Measurements from ENCODE around the gene SLC6A18.

- TF ChIP-seq EZH2phosphoT487 (IDR thresholded peaks at IDR 0.05; ENCODE audit: borderline replicate concordance, low read length) (no peak), CTCF (IDR thresholded peaks at IDR 0.05; ENCODE audit: low read depth, low read length, poor library complexity, severe bottlenecking) (no peak)
These were observed 30.8 kb upstream of the SLC6A18 start for GRCh38 chr5:1194378-1194777.
